ENCODE data around the gene BABAM2. TPM values are rescaled to one million over a fixed set of nuclear protein-coding genes. Genes with fewer than 3 reads are reported as not detected.

The BABAM2 gene
- total and polyA plus RNA-seq, 9 of the 15 experiments (the other 6 are each of a cell fraction or from before 2014, with no cell fraction given), result 10.9 to 37.4 (median 25.6) TPM

DNA sequence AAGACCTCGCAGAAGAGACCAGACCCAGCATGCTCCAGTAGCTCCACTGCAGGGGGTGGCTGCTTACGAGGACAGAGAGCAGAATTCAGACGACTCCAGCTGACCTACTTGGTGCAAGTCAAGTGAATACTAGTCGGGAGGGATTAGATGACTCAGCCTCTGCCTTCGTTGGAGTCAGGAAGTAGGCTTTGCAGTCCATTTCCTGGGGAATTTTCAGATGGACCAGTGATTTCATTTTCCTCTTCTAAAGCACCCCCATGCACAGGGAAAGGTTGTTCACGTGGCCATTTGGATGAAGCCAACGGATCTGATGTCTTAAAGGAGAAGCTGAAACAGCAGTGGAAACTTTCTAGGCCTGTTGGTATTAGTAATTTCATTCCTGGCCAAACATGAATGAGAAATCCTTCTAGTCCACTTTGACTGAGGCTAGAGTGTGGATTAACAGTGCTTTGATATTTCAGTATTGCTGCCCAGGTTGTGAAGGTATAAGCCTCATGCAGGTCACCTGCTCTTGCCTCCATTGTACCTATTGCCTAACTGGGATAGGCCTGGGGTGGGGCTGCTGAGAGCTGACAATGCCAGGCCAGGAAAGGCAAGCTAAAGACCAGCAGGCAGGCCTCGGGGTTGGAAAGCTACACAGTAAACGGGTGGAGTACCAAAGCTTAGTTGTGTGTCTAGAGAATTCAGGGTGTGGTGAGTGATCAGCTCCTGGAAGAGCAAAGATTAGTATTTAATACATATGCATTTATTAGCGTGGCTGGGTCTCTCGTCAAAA is 384.6 kb downstream of the BABAM2 start (continued):
- peak; percentile 49 for TF ChIP-seq MAFK (IDR thresholded peaks at IDR 0.05; ENCODE audit: low read length)
- TF ChIP-seq, protein P1, sequence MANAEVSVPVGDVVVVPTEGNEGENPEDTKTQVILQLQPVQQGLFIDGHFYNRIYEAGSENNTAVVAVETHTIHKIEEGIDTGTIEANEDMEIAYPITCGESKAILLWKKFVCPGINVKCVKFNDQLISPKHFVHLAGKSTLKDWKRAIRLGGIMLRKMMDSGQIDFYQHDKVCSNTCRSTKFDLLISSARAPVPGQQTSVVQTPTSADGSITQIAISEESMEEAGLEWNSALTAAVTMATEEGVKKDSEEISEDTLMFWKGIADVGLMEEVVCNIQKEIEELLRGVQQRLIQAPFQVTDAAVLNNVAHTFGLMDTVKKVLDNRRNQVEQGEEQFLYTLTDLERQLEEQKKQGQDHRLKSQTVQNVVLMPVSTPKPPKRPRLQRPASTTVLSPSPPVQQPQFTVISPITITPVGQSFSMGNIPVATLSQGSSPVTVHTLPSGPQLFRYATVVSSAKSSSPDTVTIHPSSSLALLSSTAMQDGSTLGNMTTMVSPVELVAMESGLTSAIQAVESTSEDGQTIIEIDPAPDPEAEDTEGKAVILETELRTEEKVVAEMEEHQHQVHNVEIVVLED (CRISPR knock-in tag; IDR thresholded peaks at IDR 0.05), result no peak
- TF ChIP-seq HMG20B (CRISPR knock-in tag; IDR thresholded peaks at IDR 0.05), result no peak
- TF ChIP-seq JUND (IDR thresholded peaks at IDR 0.05; ENCODE audit: borderline replicate concordance, low read depth, low read length), result peak; percentile 80
- TF ChIP-seq JUND (tag; IDR thresholded peaks at IDR 0.05; ENCODE audit: borderline replicate concordance, low read depth, low read length), result peak; percentile 60; the same call in 2 of the 3 replicates
- TF ChIP-seq, protein P2, sequence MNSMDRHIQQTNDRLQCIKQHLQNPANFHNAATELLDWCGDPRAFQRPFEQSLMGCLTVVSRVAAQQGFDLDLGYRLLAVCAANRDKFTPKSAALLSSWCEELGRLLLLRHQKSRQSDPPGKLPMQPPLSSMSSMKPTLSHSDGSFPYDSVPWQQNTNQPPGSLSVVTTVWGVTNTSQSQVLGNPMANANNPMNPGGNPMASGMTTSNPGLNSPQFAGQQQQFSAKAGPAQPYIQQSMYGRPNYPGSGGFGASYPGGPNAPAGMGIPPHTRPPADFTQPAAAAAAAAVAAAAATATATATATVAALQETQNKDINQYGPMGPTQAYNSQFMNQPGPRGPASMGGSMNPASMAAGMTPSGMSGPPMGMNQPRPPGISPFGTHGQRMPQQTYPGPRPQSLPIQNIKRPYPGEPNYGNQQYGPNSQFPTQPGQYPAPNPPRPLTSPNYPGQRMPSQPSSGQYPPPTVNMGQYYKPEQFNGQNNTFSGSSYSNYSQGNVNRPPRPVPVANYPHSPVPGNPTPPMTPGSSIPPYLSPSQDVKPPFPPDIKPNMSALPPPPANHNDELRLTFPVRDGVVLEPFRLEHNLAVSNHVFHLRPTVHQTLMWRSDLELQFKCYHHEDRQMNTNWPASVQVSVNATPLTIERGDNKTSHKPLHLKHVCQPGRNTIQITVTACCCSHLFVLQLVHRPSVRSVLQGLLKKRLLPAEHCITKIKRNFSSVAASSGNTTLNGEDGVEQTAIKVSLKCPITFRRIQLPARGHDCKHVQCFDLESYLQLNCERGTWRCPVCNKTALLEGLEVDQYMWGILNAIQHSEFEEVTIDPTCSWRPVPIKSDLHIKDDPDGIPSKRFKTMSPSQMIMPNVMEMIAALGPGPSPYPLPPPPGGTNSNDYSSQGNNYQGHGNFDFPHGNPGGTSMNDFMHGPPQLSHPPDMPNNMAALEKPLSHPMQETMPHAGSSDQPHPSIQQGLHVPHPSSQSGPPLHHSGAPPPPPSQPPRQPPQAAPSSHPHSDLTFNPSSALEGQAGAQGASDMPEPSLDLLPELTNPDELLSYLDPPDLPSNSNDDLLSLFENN (IDR thresholded peaks at IDR 0.05; ENCODE audit: low read depth in 2 of 2, low read length in 2 of 2), result no peak
- no peak for TF ChIP-seq RCOR1 (IDR thresholded peaks at IDR 0.05; ENCODE audit: borderline replicate concordance in 1 of 2, low read depth in 2 of 2, low read length in 2 of 2)
- no peak for TF ChIP-seq POLR2AphosphoS2 (IDR thresholded peaks at IDR 0.05; ENCODE audit: low read length)
- TF ChIP-seq, protein P3, sequence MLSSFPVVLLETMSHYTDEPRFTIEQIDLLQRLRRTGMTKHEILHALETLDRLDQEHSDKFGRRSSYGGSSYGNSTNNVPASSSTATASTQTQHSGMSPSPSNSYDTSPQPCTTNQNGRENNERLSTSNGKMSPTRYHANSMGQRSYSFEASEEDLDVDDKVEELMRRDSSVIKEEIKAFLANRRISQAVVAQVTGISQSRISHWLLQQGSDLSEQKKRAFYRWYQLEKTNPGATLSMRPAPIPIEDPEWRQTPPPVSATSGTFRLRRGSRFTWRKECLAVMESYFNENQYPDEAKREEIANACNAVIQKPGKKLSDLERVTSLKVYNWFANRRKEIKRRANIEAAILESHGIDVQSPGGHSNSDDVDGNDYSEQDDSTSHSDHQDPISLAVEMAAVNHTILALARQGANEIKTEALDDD (IDR thresholded peaks at IDR 0.05), result peak; percentile 73; the same call in 1 of the 2 replicates
- no peak for TF ChIP-seq MYBL2 (IDR thresholded peaks at IDR 0.05; ENCODE audit: low read depth)
- no peak for TF ChIP-seq MYBL2 (CRISPR knock-in tag; IDR thresholded peaks at IDR 0.05; ENCODE audit: borderline replicate concordance)
- TF ChIP-seq ZKSCAN1 (IDR thresholded peaks at IDR 0.05; ENCODE audit: low read depth, low read length), result peak; percentile 75; the same call in 1 of the 2 replicates
- no peak for TF ChIP-seq HDAC6 (IDR thresholded peaks at IDR 0.05; ENCODE audit: low read depth, low read length)
- TF ChIP-seq RAD51 (IDR thresholded peaks at IDR 0.05; ENCODE audit: borderline replicate concordance, low read depth), result no peak
- TF ChIP-seq BACH1 (tag; IDR thresholded peaks at IDR 0.05), result no peak
- no peak for TF ChIP-seq ZNF561 (CRISPR knock-in tag; conservative IDR thresholded peaks at IDR 0.05)
- TF ChIP-seq, protein P4, sequence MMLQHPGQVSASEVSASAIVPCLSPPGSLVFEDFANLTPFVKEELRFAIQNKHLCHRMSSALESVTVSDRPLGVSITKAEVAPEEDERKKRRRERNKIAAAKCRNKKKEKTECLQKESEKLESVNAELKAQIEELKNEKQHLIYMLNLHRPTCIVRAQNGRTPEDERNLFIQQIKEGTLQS (IDR thresholded peaks at IDR 0.05), result peak; percentile 70
- TF ChIP-seq, protein P4 (CRISPR knock-in tag; conservative IDR thresholded peaks at IDR 0.05), result no peak
- peak; percentile 45 for TF ChIP-seq NFE2 (IDR thresholded peaks at IDR 0.05; ENCODE audit: low read depth)
- no peak for TF ChIP-seq SMAD1 (IDR thresholded peaks at IDR 0.05; ENCODE audit: low read depth, low read length, partially characterized antibody)
